ENCODE results near the gene HS3ST6. TPM values are rescaled to one million over a fixed set of nuclear protein-coding genes. Genes with fewer than 3 reads are reported as not detected.
"Not testable (repeated sequence)": the region's sequence is repeated elsewhere in the genome, so short reads cannot be mapped to it uniquely, and the experiment has no call there.

The HS3ST6 gene
- polyA plus RNA-seq, 4 donors, result 0.14 to 0.88 (median 0.32) TPM

DNA sequence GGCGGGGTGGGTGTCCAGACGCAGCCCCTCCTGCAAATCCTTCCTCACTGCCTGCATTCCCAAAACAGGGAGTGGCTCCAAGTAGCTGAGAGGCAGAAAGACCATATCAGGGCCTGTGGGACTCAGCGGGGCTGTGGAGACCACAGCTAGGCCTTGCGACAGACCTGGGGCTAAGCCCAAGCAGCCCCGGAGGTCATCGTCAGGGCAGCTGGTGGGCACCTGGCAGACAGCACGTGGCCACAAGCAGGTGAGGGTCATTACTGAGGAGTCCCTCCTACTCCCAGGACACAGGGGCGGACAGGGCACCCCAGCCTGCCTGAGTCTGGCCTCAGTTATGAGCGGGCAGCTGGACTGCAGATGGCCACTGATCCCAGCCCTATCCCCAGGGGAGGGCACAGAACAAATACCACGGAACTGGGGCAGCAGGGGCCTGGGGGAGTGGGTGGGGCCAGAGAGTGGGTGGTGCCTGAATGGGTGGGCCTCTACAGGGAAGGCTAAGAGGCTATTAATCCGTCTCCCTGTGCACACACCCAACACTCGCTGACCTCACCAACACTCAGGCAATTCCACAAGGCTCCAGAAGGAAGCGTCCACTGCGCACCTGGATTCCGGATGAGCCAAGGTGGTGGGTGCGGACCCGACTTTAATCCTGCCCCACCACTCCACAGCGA lies 8.5 kb downstream of the HS3ST6 start:
- DNase-seq (ENCODE audit: low read depth in 4 of 4, low spot score in 3 of 4), result no peak

DNA sequence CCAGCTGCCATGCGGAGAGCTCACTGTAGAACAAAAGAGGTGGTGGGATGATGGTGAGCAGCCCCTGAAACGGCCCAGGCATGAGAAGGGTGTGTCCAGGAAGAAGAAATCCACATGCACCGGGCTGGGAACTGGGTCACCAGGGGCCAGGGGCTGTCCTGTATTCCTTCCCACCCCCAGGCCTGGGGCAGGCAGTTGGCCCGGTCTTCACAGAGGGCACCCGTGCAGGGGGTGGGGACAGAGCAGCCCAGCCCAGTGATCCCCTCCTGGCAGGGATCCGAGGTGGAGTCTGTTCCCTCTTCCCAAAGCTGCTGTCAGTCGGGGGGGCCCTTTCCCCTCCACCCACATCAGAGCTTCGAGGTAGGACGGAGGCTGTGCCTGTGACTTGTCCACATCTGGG lies 9.2 kb downstream of the HS3ST6 start:
- DNase-seq (ENCODE audit: low read depth in 4 of 4, low spot score in 3 of 4), result no peak

DNA sequence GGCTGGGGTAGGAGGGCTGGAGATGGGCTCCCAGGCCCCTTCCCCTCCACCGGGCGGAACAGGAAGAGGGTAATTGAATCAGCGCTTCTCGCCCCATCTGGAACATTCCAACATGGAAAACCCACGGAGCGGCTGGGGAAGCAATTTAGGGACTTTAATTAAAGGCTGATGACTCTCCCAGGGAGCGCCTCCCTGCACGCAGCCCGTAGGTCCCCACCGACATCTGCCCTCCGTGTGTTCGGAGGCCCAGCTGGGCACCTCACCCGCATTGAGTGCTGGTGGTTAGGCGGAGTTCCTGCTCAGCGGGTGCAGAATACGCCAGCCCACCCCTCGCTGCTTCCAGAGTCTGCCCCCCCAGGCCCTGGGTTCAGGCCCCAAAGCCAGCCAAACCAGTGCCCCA lies 10.0 kb downstream of the HS3ST6 start:
- no peak for DNase-seq (ENCODE audit: low read depth in 4 of 4, low spot score in 3 of 4)

DNA sequence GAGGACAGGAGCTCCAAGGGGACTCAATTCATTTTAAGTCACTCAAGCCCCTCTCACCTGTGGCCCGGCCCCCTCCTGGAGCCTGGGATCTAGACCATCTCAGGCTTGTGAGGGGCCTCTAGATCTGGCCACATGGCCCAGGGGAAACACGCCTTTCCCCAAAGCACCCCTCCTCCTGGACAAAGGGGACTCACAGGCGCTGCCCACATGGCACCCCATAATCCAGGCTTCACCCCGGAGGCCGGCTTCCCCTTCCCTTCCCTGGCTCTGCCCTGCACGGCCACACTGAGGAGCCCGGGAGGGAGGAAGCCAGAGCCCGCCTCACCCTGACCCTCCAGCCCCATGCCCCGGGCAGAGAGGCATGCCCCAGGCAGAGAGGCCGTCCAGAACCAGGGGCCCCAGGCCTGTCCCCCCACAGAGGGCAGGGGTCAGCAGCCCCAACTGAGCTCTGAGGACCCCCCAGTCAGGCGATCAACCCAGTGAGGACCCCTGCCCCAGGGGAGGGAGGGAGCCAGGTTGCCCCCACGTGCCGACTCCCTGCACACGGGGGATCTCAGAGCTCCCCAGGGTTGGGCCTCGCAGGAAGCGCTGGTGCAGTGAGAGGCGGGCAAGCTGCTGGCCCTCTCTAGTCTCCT lies 10.9 kb downstream of the HS3ST6 start:
- no peak for DNase-seq (ENCODE audit: low read depth in 4 of 4, low spot score in 3 of 4)

DNA sequence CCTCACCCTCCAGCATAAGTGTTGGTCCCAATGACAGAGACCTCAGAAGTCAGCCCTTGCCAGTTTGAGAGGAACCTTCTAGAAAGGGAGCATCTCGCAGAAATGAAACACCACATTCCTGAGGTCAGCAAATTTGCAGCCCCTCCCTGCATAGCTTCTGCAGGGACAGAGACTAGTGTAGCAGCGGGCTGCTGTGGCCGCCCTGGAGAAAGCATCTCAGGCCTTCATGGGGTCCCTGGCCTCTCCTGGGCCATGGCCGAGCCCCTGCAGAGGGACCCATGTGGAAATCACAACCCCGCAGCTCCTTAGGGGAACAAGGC lies 11.4 kb downstream of the HS3ST6 start:
- DNase-seq (ENCODE audit: low read depth in 4 of 4, low spot score in 3 of 4), result no peak

DNA sequence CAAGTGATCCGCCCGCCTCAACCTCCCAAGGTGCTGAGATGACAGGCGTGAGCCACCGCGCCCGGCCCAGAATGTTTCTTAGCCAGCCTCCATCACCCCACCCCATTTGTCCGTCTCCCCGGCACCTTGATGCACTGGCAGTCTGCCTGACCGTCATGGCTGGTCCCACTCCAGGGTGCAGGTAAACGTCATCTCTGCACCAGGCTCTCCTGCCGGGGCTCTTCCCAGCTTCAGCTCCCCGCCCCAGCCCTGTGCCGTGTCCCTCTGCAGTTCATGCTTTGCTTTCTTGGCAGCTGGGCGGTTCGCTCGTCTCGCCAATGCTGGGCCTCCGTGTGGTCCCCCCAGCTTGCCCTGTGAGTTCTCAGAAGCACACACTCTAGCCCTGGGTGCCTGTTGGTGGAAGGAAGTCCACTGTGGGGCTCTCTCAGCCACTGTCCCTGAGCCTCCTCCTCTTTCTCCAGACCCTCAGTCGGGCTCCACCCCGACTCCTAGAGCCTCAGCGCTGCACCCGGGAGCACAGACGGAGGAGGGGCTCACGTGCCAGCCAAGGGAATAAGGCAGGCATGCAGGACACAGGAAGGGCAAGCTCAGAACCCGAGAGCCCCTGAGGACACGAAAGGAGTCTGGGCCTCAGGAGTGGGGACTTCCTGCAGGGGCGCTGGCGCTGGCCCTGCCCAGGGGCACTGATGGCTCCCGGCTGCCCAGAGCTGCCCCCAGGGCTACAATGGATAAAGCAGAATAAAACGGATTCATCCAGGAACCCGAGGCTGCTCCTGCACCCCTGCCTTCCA lies 12.0 kb downstream of the HS3ST6 start:
- no peak for DNase-seq (ENCODE audit: low read depth in 4 of 4, low spot score in 3 of 4)

DNA sequence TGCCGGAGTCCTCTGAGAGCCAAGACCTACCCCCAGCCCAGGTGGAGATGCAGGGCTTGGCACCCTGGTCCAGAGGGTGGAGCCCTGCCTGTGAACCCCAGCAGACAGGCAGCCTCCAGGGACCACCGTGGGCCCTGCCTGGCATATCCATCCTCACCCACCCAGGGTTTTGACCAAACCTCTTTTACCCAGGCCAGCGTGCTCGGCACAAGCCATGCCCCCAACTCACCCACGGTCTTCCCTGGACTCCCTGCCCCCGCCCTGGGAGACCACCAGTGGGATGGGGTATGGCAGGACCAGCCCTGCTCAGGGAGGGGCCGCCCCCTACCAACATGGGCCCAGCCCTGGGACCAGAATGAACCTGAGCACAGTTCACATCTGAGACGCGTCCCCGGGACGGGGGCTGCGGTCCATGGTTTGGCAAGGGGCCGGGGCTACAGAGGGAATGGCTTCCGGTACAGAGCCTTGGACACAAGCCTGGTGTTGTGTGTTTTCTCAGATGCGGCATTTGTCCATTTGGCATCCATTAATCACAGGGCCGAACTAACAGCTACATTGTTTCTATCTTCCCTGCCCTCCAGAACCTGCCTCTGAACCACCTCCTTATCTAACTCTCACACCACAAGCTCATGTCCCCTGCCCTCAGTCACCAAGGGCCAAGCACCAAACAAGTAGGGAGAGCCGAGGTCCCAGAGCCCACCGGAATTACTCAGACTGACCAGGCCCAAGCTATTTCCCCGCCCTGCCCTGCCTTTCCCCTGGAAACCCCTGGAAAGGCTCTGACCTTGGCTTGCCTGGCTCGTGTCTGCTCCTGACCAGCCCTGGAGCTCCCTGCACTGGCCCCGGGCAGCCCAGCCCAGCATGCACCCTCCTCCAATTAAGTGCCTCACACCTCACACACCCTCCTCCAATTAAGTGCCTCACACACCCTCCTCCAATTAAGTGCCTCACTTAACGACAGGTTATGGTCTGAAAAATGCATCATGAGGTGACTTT lies 14.1 kb downstream of the HS3ST6 start:
- DNase-seq (ENCODE audit: low read depth in 4 of 4, low spot score in 3 of 4), result no peak

DNA sequence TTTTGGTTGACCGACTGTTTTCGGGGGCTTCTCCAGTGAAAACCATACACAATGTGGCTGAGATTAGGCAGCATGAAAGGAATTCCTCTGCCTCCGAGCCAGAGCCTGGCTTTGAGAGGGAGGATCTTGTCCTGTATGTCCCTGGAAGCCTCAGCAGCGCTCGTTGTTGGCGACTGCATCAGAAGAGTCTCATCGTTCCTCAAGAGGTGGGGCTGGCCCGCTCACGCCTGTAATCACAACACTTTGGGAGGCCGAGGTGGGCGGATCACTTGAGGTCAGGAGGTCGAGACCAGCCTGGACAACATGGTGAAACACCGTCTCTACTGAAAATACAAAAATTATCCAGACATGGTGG lies 15.0 kb downstream of the HS3ST6 start:
- DNase-seq (ENCODE audit: low read depth in 4 of 4, low spot score in 3 of 4), result no peak

DNA sequence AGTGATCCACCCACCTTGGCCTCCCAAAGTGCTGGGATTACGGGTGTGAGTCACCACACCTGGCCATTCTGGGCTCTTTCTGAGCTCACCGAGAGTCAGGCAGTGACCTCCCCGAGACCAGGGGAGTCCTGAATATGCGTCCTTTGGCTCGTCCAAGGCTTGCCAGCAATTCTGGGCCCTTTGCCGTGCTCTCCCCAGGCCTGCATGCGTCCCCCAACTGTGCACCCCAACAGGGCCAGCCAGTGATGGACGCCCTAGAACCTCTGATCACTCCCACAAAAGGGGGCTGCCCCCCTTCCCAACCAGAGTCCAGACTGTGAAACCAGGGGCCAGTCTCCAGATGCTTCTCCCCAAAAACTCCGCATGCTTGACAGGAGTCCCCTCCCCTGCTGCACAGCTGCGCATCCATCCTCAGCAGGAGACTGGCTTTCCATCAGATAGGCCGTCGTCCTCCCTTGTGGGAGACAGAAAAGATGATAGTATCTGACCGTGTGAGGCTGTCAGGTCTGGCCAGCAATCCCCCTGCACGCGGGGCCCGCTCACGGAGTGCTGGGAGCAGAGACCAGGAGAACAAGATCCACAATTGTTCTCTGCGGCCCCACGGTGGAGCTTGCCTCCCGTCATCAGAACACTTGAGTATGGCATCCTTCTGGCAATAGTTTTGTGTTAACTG lies 15.5 kb downstream of the HS3ST6 start:
- DNase-seq (ENCODE audit: low read depth in 4 of 4, low spot score in 3 of 4), result no peak

DNA sequence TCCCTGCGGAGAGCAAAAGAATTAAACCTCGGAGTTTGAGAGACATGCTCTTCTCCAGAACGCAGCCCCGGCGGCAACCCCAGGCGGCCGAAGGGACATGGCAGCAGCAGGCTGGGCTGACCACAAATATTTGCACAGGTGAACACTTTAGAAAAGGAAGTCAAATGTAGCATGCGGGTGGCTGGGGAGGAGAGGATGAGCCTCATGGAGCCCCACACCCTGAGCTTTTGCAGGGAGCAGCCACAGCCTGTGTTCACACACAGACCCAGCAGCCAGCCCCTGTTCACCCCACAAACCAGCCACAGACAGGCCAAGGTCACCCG lies 17.8 kb downstream of the HS3ST6 start:
- DNase-seq (ENCODE audit: low read depth in 4 of 4, low spot score in 3 of 4), result no peak

DNA sequence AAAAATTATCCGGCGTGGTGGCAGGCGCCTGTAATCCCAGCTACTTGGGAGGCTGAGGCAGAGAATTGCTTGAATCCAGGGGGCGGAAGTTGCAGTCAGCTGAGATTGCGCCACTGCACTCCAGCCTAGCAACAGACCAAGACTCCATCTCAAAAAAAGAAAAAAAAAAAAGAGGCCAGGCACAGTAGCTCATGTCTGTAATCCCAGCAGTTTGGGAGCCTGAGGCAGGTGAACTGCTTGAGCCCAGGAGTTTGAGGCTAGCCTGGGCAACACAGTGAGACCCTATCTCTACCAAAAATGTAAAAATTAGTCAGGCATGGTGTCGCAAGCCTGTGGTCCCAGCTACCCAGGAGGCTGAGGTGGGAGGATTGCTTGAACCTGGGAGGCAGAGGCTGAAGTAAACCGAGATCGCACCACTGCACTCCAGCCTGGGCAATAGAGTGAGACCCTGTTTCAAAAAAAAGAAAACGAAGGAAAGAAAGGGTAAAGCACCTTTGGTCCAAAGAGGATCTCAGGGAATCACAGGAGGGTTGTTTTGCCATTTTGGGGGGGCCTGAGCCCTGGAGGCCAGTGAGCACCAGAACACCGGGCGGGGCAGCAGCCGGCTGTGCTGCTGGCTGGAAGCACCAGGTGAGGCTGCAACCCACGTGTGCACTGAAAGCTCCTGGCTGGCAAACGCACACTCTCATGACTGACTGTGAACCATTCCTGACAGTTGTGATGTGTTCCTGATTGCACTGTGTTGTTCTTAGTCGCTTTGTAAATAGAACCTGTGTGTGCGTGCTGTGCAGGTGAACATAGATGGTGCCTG lies 18.4 kb downstream of the HS3ST6 start:
- no peak for DNase-seq (ENCODE audit: low read depth in 4 of 4, low spot score in 3 of 4)

DNA sequence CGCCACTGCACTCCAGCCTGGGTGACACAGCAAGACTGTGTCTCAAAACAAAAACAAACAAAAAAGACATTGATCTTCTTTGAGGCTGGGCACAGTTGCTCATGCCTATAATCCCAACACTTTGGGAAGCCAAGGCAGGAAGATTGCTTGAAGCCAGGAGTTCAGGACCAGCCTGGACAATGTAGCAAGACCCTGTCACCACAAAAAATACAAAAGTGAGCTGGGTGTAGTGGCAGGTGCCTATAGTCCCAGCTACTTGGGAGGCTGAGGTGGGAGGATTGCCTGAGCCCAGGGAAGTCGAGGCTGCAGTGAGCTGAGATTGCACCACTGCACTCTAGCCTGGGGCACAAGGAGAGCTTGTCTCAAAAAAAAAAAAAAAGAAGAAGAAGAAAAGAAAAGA lies 20.5 kb downstream of the HS3ST6 start:
- DNase-seq (ENCODE audit: low read depth in 4 of 4, low spot score in 3 of 4), result not testable (repeated sequence)

DNA sequence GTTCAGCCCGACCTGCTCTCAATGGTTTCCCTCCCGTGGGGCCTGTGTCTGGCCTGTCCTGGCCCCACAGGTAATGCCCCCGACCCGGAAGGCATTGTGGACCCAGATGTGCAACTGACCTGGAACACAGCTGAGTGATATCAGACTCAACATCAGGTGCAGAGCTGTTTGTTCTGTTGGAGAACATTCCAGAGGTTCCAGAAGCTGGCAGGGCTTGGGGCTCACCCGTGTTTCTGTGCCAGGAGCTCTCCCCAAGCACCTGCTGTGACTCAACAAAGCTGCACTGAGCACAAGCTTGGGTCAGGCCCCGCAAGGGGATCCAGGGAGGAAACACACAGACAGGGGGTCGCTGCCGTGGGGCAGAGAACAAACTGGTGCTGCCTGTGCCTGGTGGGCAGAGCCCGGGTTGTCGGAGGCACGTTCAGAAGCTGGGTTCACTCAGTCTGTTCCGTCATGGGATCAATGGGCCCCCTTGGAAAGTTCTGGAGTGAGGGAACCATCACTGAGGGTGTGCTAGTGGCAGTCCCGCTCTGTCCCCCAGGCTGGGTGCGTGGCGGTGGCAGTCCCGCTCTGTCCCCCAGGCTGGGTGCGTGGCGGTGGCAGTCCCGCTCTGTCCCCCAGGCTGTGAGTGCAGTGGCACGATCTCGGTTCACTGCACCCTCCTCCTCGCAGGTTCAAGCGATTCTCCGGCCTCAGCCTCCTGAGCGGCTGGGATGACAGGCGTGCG lies 22.1 kb downstream of the HS3ST6 start:
- no peak for DNase-seq (ENCODE audit: low read depth in 4 of 4, low spot score in 3 of 4)

DNA sequence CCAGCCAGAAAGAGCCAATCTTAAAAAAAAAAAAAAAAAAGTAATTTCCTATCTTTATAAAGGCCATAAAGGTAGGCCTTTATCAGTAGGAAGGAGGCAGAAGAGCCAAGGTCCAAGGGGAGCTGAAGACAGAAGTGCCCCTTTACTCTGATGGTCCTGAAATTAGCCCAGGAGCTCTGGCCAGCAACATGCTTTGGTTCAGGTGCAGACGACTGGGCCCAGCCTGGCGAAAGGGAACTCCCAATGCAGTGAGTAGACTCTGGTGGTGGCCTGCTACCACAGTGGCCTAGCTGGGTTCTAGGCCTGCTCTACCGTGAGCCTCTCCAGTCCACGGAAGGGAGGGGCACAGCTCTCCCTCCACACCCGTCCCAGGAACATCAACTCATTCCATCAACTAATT lies 23.1 kb downstream of the HS3ST6 start:
- no peak for DNase-seq (ENCODE audit: low read depth in 4 of 4, low spot score in 3 of 4)

DNA sequence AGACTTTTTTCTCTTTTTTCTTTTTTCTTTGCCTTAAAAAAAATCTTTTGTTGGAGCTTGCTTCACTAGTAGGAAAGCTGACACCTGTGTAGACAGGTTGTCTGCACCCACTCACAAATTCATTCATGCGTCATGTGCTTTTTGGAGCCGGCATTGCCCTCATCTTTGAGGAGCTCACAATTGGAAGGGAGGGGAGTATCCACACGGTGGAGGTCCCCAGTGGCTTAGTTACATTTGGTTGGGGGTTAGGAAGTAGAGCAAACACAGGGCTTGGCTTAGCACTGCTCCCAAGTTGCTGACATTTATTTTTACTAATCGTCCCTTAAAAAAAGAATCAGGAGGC lies 27.5 kb downstream of the HS3ST6 start:
- DNase-seq (ENCODE audit: low read depth in 4 of 4, low spot score in 3 of 4), result no peak

DNA sequence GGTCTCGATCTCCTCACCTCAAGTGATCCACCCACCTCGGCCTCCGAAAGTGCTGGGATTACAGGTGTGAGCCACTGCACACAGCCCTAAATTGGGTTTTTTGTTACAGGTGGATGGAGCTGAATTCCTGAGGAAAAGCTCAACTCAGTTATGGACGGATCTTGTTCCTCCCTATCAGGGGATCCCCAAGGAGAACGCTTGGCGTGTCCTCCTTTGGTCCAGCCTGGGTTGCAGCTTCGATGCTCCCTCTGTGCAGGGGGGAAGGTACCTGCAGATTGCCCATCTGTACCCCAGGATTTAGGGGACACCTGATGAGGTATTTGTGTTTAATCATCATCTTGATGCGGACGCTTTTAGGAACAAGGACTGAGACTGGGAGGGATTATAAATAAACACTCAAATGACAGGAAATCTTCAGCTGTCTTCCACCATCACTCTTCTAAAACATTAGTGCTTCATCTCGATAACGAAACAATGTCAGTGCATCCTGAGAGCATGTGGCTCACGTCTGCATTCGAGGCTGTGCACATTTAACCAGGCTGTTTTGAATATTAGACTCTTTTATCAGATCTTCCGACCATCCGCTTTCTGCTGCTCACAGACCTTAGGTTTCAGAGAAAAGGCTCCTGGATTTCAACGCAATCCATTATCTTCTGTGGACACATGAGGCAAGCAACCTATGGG lies 28.0 kb downstream of the HS3ST6 start:
- DNase-seq (ENCODE audit: low read depth in 4 of 4, low spot score in 3 of 4), result no peak

DNA sequence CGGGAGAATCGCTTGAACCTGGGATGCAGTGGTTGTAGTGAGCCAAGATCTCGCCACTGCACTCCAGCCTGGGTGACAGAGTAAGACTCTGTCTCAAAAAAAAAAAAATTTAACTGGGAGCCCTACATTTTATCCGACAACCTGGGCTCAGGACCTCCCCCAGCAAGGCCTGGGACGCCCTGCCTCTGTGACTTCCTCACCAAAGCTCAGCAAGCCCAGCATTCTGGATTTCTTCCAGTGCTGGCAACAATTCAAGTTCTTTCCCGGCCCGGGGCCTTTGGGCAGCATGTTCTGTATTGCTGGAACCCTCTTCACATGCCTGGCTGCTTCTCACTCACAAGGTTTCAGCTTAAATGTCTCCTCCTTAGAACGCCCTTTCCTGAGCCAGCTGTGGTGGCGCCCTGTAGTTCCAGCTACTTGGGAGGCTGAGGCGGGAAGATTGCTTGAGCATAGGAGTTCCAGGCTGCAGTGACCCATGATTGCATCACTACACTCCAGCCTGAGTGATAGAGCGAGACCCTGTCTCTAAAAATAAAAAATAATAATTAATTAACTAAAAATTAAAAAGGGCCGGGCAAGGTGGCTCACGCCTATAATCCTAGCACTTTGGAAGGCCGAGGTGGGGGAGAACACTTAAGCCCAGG lies 30.4 kb downstream of the HS3ST6 start:
- no peak for DNase-seq (ENCODE audit: low read depth in 4 of 4, low spot score in 3 of 4)

DNA sequence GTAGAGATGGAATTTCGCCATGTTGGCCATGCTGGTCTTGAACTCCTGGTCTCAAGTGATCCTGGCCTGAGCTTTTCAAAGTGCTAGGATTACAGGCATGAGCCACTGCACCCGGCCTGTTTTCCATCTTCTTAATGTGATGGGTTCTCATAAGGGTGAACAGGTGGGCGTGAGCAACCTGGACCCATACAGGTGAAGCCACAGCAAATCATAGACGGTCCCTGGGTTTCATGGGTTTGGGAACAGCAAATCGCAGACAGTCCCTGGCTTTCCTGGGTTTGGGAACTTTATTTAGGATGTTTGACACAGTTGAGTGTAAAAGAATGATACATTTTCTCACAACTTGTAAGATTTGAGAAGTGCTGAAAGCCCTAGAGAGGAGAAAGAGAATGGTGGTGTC lies 33.3 kb downstream of the HS3ST6 start:
- DNase-seq (ENCODE audit: low read depth in 4 of 4, low spot score in 3 of 4), result no peak
